NCI-H2029 (cell line): ENCODE measurements around the gene PPP3CA.
"Not testable (repeated sequence)": the region's sequence is repeated elsewhere in the genome, so short reads cannot be mapped to it uniquely, and the experiment has no call there.

Source experiments
- DNase-seq: peaks from one replicate; lab custom pipeline; 2025; lab: John Stamatoyannopoulos, UW

The PPP3CA gene

GRCh38 chr4:101101072-101101471 is 246.3 kb downstream of the PPP3CA start:
- DNase-seq, result no peak

GRCh38 chr4:101098666-101099400 is 248.5 kb downstream of the PPP3CA start:
- no peak for DNase-seq

GRCh38 chr4:101092609-101093008 is 254.7 kb downstream of the PPP3CA start:
- DNase-seq, result not testable (repeated sequence)

- DNase-seq, result no peak
Observed at GRCh38 chr4:101089168-101089567, 258.2 kb downstream of the PPP3CA start.

GRCh38 chr4:101086801-101087586 is 260.3 kb downstream of the PPP3CA start:
- no peak for DNase-seq

- DNase-seq, result no peak
Observed at GRCh38 chr4:101083131-101083530, 264.2 kb downstream of the PPP3CA start.

GRCh38 chr4:101081695-101082369 is 265.5 kb downstream of the PPP3CA start:
- DNase-seq, result peak; percentile 70

GRCh38 chr4:101081166-101081565 is 266.2 kb downstream of the PPP3CA start:
- DNase-seq, result no peak

- no peak for DNase-seq
Observed at GRCh38 chr4:101078950-101079349, 268.4 kb downstream of the PPP3CA start.

GRCh38 chr4:101076032-101076431 is 271.3 kb downstream of the PPP3CA start:
- no peak for DNase-seq

GRCh38 chr4:101075536-101075935 is 271.8 kb downstream of the PPP3CA start:
- DNase-seq, result no peak

GRCh38 chr4:101074326-101074725 is 273.0 kb downstream of the PPP3CA start:
- no peak for DNase-seq

GRCh38 chr4:101071241-101071640 is 276.1 kb downstream of the PPP3CA start:
- no peak for DNase-seq

- no peak for DNase-seq
Observed at GRCh38 chr4:101068115-101068514, 279.2 kb downstream of the PPP3CA start.

- DNase-seq, result no peak
Observed at GRCh38 chr4:101067383-101067782, 279.9 kb downstream of the PPP3CA start.

GRCh38 chr4:101066626-101067170 is 280.6 kb downstream of the PPP3CA start:
- DNase-seq, result no peak

- DNase-seq, result no peak
Observed at GRCh38 chr4:101065935-101066485, 281.3 kb downstream of the PPP3CA start.

- DNase-seq, result no peak
Observed at GRCh38 chr4:101065346-101065745, 282.0 kb downstream of the PPP3CA start.

- DNase-seq, result no peak
Observed at GRCh38 chr4:101064541-101065180, 282.7 kb downstream of the PPP3CA start.

- DNase-seq, result no peak
Observed at GRCh38 chr4:101055392-101055791, 291.9 kb downstream of the PPP3CA start.

- no peak for DNase-seq
Observed at GRCh38 chr4:101050837-101051205, 296.5 kb downstream of the PPP3CA start.
